Renal cortex interstitium (tissue), 11 donors: Measurements from ENCODE around the gene MOGAT3. TPM values are rescaled to one million over a fixed set of nuclear protein-coding genes. Genes with fewer than 3 reads are reported as not detected.
"Not testable (repeated sequence)": the region's sequence is repeated elsewhere in the genome, so short reads cannot be mapped to it uniquely, and the experiment has no call there.

Experiments
- DNase-seq, 11 donors: peaks; one replicate each; pipeline ENCODE4 v3.0.0-alpha.2; 2013; ENCODE audit warnings: low read depth in 9 of 11, low spot score in 4 of 11; ENCODE audit errors: extremely low read depth in 1 of 11
- polyA plus RNA-seq, 3 donors: library from polyadenylated mRNA; unstranded; fragments of 120-200 nt; gene quantifications; one replicate each; pipeline ENCODE4 v1.2.1, GENCODE V29; 2013; ENCODE audit not compliant: insufficient read length in 3 of 3

Gene MOGAT3
- polyA plus RNA-seq, 3 donors = 0.53 to 1.5 (median 0.99) TPM

DNA sequence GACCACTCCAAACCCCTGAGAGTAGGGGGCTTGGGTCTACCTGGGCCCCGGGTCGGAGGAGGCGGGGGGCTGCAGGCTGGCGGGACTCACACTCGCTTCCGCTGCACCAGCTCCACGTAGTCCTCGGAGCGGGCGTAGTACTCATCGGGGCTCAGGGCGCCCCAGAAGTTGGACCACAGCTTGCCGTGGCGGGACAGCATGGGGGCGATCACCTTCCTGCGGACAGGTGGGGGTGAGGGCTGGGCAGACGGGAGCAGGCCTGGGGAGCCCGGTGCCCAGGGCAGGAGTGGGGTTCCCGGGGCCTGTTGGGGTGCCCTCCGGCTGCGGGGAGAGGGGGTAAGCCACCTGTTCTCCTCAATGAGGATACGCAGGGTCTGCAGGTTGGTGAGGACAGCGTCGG, 10.7 kb upstream of the MOGAT3 start:
- DNase-seq = no peak

DNA sequence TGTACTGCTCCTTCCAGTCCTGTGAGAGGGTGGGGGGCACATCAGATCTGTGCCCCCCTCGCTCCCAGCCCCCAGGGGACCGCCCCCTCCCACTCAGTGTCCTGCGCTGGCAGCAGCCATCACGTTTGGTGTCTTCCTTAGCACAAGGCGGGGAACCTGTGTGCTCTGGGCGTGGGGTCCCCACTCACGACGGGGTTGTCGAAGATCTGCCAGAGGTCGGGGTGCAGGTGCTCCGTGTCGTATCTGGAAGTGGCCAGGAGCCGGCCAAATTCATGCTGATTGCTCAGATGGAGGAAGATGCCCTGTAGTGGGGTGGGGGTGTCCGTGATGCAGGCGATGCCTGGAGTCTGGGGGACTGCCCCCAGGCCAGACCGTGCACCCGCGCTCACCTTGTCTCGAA, 9.3 kb upstream of the MOGAT3 start:
- DNase-seq = no peak

DNA sequence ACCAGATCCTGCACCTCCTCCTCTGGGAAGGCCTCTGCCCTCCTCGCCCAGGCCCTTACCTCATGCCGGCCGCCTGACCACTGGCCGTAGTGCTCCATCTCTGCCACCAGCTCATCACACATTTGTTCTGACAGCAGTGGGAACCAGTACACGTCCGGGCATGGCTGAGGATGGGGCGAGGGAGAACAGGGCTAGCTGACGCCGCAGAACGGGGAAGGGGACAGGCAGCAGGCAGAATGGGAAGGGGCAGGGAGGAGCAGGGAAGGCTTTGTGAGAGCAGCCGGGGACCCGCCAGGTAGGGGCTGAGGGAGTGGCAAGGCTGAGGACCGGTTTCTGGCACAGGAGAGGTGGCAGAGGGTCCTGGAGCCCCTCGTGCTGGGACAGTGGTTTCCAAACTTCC, 8.0 kb upstream of the MOGAT3 start:
- DNase-seq = no peak

DNA sequence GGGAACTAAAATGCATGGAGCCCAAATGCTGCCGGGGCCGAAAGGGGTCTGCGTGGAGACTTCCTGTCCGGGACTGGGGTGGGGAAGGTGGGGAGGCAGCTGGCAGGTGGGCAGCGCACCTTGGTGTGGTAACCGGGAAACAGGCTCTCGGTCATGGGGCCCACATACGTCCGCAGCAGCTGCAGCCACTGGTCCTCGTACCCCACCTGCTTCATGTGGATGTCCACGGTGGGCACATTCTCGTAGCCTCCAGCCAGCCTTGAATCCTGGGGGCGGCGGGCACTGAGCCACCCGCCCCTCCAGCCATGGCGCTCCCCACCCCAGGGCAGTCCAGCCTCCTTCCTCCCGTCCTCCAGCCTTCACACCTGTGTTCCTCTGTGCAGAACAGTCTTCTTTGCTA, 6.6 kb upstream of the MOGAT3 start:
- no peak for DNase-seq

DNA sequence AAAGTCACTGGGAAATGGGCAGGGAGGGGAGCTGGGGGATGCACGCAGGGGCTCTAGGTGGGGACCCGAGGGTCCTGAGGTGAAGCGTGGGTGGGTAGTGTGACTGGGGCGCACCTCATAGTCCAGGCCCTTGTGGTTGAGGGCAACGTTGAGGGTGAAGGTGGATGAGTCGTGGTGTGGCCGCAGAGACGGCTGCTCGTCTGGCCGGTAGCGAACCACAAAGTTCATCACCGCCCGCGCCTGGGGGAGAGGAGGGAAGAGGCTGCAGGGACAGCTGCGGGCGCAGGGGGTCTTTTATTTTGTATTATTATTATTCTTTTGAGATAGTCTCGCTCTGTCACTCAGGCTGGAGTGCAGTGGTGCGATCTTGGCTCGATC, 5.8 kb upstream of the MOGAT3 start:
- no peak for DNase-seq

DNA sequence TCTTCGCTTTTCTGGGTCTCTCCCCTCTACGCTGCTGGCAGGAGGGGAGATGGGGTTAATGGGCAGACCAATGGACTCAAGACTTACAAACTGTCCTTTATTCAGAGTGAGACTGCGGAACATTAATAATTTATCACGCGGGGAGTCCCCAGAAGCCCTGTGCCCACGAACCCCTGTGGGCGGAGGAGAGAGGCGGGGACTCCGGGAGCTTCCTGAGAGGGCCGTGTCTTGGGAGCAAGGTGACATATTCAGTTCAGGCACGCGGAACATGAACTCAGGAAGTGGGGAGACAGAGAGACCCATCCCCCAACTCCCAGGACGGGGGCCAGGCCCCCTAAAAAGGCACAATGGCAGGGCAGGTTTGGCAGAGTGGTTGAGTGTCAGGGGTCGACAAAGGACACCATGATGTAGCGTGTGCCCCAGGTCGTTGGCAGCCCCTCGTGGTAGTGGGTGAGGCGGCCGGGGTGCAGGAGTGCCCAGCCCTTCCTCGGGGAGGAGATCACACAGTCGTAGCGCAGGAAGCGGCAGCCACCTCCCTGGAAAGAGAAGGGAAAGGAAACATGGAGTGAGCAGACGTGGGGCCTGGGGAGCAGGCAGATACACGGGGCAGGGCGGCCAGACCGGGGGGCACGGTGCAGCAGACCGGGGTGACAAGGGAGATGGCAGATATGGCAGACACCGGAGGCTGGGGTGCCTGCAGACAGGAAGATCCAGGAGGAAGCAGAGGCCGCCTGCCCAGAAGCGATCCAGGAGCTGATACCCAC, 5.2 kb upstream of the MOGAT3 start:
- DNase-seq = no peak

DNA sequence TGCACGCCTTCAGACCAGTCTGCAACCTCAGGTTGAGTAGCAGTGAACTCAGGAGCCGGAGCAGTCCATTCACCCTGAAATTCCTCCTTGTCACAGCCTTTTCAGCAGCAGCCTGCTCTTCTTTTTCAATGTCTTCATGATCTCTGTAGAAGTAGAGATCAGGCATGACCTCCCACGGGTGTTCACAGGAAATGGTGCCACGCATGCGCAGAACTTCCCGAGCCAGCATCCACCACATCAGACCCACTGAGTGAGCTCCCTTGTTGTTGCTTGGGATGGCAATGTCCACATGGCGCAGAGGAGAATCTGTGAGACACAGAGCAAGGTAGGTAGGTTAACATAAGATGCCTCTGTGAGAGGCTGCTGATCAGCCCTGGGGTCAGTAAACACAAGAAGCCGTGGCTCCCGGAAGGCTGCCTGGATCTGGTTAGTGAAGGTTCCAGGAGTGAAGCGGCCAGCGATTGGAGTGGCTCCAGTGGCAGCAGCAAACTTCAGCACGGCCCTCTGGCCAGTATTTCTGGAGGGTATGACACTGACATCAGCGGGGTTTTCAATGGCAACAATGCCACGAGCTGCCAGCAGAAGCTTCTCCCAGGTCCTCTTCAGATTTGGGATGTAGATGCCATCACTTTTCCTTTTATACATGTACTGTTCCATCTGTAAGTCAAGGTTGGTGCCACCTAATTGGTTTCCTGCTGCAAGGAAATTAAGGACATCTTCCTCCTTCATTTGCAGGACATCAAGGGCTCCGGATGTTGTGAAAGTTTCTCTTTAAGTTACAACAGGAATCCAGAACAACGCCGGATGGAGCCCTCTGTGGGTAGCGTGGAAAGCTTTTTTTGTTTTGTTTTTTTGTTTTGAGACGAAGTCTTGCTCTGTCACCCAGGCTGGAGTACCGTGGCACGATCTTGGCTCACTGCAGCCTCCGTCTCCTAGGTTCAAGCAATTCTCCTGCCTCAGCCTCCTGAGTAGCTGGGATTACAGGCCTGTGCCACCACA, 3.2 kb upstream of the MOGAT3 start:
- not testable (repeated sequence) for DNase-seq

DNA sequence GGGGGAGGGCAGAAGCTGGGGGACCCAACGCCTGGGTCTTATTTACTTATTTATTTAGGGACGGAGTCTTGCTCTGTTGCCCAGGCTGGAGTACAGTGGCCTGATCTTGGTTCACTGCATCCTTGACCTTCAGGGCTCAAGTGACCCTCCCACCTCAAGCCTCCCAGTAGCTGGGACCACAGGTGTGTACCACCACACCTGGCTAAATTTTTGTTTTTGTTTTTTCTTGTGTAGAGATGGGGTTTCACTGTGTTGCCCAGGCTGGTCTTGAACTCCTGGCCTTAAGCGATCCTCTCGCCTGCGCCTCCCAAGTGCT, 1.7 kb upstream of the MOGAT3 start:
- DNase-seq = no peak

DNA sequence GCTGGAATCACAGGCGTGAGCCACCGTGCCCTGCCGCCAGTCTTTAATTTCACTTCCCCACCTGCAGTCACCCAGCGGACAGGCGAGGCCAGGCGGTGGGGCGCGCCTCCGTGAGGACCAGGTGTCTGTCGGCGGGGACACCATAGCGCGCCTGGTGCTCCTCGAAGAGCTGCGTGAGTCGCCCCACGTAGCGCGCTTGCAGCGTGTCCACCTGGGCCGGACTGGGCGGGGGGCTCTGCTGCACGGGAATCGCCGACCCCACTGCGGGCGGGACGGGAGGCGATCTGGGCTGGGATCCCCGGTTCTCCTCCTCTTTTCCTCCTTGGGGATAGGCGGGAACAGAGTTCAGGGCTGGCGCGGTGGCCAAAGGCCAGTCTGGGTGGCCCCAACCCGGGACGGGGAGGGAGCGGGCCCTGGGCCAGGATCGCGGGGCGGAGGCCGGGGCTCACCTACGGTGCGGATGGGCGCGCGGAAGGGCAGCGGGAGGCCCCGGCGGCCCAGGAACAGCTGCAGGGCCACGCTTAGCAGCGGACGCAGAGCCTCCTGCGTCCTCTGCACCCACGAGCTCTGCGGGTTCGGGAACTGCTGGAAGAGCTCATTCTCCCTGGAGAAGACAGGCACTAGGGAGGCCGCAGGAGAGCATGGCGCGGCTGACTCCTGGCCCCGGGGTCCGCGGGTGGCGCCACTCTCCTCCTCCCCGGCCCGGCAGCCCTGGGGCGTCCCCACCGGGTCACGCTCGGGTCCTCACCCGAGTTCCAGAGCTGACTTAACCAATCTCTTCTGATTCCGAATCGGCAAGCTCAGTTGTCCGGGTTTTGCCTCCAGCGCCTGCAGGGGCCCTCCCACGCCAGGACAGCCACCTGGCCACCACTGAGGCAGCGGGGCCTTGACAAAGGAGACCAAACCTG, 1.1 kb upstream of the MOGAT3 start:
- no peak for DNase-seq

DNA sequence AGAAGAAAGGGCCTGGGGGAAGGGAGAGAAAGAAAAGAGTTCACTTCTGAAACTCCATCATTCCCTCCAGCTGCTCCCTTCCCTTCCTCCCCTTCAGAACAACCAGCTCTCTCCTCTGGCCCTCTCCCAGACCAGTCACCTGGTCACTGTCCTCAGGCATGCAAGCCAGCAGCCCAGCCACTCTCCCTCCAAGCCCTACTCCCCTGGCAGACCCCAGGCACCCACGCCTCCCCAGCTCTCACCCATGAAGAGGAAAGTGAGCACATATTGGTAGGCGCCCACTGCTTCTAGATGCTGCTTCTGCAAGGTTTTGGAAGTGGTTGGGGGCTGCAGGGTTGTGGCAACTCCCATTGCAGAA, 353 bp downstream of the MOGAT3 start:
- DNase-seq = no peak

DNA sequence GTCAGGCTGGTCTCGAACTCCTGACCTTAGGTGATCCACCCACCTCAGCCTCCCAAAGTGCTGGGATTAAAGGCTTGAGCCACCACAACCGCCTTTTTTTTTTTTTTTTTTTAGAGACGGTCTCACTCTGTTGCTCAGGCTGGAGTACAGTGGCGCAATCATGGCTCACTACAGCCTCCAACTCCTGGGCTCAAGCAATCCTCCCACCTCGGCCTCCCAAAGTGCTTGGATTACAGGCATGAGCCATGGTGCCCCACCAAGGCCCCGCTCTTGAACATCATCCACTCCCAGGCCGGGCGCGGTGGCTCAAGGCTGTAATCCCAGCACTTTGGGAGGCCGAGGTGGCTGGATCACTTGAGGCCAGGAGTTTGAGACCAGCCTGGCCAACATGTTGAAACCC, 1.3 kb downstream of the MOGAT3 start:
- DNase-seq = not testable (repeated sequence)

DNA sequence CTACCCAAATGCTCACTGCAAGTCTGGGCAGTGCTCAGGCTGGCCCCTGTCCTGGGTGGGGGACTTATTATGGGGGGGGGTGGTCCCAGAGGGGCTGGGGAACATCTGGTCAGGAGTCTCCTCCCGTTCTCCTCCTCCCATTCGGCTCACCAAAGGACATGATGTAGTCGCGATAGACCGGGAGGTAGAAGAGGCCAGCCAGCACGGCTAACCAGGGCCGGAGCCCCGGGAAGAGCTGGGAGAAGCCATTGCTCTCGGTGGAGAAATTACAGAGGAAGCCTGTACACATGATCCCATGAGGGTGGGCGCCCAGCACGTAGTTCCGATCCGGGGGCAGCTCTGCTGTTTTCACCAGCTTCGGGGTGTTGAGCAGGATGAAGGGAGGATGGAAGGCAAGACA, 2.4 kb downstream of the MOGAT3 start:
- DNase-seq = no peak

DNA sequence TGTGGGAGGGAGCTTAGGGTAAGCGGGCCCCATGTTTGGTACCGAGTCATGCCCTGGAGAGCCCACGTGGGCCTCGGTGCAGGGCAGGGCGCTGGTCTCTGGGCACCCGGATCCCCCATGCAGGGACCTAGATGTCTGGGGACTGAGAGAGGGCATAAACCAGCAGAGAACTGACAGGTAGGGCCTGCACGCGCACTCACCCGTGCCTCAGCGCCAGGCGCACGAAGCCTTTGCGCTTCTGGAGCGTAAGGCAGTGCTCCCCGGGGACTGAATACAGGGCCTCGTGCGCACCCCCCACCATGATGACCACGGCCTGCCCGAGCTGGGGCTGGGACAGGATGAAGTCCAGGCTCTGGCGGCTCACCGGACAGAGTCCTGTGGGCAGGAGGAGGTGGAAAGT, 2.8 kb downstream of the MOGAT3 start:
- DNase-seq = no peak

DNA sequence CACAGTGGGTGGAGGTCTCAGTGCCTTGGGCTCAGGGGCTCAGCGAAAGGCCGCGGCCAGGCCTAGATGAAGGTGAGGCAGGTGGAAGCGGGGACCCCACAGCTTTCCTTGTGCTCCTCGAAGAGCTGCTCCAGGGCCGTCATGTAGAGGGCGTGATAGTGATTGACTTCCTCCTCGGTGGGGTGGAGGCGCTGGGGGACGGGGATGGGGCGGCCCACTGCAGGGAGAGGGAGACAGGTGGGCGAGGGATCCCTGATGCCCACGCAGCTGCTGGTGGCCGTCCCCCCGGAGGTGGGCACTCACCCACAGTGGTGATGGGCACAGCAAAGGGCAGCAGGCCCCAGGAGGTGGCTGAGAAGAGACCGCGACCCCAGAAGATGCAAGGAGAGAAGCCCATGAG, 5.0 kb downstream of the MOGAT3 start:
- no peak for DNase-seq

DNA sequence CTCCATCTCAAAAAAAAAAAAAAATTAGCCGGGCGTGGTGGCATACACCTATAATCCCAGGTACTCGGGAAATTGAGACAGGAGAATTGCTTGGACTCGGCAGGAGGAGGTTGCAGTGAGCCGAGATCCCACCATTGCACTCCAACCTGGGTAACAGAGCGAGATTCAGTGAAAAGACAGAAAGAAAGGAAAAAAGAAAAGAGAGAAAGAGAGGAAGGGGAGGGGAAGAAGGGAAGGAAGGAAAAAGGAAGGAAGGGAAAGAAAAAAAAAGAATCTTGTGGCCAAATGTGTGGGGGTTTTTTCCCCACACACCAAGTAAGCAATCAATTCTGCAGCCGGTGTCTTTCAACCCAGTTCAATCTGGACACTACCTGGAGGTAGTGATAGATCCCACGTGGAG, 11.7 kb downstream of the MOGAT3 start:
- no peak for DNase-seq

DNA sequence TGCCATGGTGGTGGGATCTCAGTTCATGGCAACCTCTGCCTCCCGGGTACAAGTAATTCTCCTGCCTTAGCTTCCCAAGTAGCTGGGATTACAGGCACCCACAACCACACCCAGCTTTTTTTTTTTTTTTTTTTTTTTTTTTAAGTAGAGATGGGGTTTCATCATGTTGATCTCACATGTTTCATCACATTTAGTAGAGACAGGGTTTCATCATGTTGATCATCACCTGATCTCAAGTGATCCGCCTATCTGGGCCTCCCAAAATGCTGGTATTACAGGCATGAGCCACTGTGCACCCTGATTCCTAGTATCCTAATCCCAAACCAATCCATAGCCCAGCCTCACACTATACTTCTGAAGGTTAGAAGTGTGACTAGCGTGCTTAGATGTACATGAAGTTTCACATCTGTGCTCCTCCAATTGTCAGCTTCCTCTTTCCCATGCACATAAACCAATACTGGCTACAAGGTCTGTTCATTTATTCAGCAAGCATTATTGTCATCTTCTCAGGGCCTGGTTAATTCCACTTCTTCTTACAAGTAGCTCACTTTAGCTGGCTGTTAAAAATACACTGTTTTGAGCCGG, 13.9 kb downstream of the MOGAT3 start:
- DNase-seq = no peak

DNA sequence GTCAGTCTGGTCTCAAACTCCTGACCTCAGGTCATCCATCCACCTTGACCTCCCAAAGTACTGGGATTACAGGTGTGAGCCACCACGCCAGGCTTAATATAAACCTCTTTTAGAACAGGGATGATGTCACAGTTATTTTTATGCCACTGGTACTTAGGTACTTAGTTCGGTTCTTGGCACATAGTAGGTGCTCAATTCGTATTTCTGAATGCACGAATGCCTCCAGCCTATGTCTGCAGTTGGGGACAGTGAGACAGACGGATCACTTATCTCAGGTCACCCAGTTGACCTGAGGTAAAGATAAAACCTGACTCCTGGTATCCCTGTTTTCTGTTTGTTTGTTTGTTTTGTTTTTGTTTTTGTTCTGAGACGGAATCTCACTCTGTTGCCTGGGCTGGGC, 14.6 kb downstream of the MOGAT3 start:
- DNase-seq = no peak

DNA sequence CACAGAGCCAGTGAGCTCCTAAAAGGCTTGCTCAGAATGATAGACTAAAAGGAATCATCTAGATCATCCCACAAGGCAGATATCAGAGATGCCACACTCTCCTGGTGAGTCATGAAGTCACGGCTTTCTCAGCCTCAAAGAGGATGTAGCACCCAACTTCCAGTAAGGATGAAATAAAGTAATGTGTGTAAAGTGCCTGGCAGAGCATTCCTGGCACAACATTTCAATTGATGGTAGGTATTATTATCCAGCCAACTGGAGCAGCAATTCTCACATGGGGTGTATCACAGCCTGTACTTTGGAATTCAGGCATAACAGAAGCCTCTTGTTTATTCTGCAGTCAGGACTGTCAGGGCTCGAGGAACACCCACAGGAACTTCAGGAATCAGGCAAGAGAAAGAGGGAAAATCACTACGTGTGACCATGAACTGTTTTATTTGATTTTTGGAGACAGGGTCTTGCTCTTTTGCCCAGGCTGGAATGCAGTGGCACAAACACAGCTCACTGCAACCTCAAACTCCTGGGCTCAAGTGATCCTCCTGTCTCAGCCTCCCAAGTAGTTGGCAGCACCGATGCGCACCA, 15.5 kb downstream of the MOGAT3 start:
- DNase-seq = no peak
